K562 (cell line): ENCODE data around the gene LYVE1. TPM values are rescaled to one million over a fixed set of nuclear protein-coding genes. Genes with fewer than 3 reads are reported as not detected.

Experiments used
- DDX20 ChIP-seq: fragments of 450-650 bp; IDR thresholded peaks from 2 replicates; pipeline ENCODE4 v1.6.1; 2016; ENCODE audit warnings: missing genetic modification characterization, low read depth, mild to moderate bottlenecking, missing compliant biosample characterization, moderate library complexity
- ETS2 ChIP-seq: IDR thresholded peaks from 2 replicates; pipeline ENCODE4 v1.6.1; 2016; ENCODE audit warnings: borderline replicate concordance, missing genetic modification characterization, mild to moderate bottlenecking, moderate library complexity, missing compliant biosample characterization; ENCODE audit not compliant: poor library complexity, severe bottlenecking
- JUNB ChIP-seq: fragments of 450-650 bp; formaldehyde crosslinking; conservative IDR thresholded peaks from 2 replicates; pipeline ENCODE4 v1.4.0; 2020; ENCODE audit warnings: mild to moderate bottlenecking
- MYBL2 ChIP-seq, 2 experiments: fragments of 450-650 bp in 1 of 2; sonication (generic) in 1 of 2; formaldehyde crosslinking in 1 of 2; IDR thresholded peaks; 2 replicates each; pipeline versions ENCODE4 v1.6.1 to v1.8.1; 2017 to 2022; ENCODE audit warnings: borderline replicate concordance in 1 of 2, inconsistent platforms in 1 of 2, low read depth in 1 of 2, mild to moderate bottlenecking in 1 of 2, missing genetic modification reagents in 1 of 2, moderate library complexity in 1 of 2
- POLR3G ChIP-seq: IDR thresholded peaks from 2 replicates; pipeline ENCODE4 v1.6.1; 2011; ENCODE audit not compliant: insufficient read length, insufficient replicate concordance; ENCODE audit errors: extremely low read depth
- RFX7 ChIP-seq: fragments of 250-450 bp; sonication (Bioruptor Pico); IDR thresholded peaks from 2 replicates; pipeline ENCODE4 v1.5.1; 2021; ENCODE audit warnings: mild to moderate bottlenecking
- TAF15 ChIP-seq: fragments of 200-400 bp; formaldehyde crosslinking; IDR thresholded peaks from 2 replicates; pipeline ENCODE4 v1.6.1; 2017; ENCODE audit warnings: mild to moderate bottlenecking, low read depth, low read length, moderate library complexity
- ZNF354B ChIP-seq: fragments of 250-450 bp; sonication (Bioruptor Pico); IDR thresholded peaks from 2 replicates; pipeline ENCODE4 v1.4.0; 2020
- polyA plus RNA-seq, 8 experiments: library from polyadenylated mRNA; depleted of rRNA in 4 of 8; stranded (reverse) in 5 of 8; unstranded in 3 of 8; fragments of >200 nt; fragmentation: Nextera tagmentation in 2 of 8; fragmentation: Illumina TruSeq in 1 of 8; extraction: Ambion mirVana in 2 of 8; extraction: Trizol in 1 of 8; gene quantifications; 2 replicates each; pipeline versions ENCODE4 v1.2.1 to v1.2.3, GENCODE V29; 2011 to 2014; ENCODE audit warnings: inconsistent platforms in 1 of 8, missing spikeins in 1 of 8
- total RNA-seq, 7 experiments: library from RNA; depleted of rRNA in 6 of 7; stranded (reverse); fragments of >200 nt in 6 of 7; fragmentation: Illumina TruSeq in 2 of 7; extraction: Trizol in 2 of 7; gene quantifications; 2 replicates each; pipeline versions ENCODE4 v1.2.1 to v1.2.3, GENCODE V29; 2011 to 2021; ENCODE audit warnings: low replicate concordance in 1 of 7
- TF ChIP-seq, protein P1 (sequence below): fragments of 250-450 bp; sonication (Bioruptor Pico); IDR thresholded peaks from 2 replicates; pipeline ENCODE4 v1.4.0; 2020; ENCODE audit warnings: mild to moderate bottlenecking, moderate library complexity
- TF ChIP-seq, protein P2 (sequence below): sonication (generic); formaldehyde crosslinking; IDR thresholded peaks from 2 replicates; pipeline ENCODE4 v1.8.1; 2023; ENCODE audit warnings: mild to moderate bottlenecking, missing genetic modification reagents
- TF ChIP-seq, protein P3 (sequence below): fragments of 450-650 bp; formaldehyde crosslinking; IDR thresholded peaks from 2 replicates; pipeline ENCODE4 v1.4.0; 2020; ENCODE audit warnings: mild to moderate bottlenecking, moderate library complexity
- TF ChIP-seq, protein P4 (sequence below), 2 experiments: fragments of 450-650 bp; formaldehyde crosslinking in 1 of 2; IDR thresholded peaks; 2 replicates each; pipeline versions ENCODE4 v1.4.0 to v1.6.1; 2014 to 2020; ENCODE audit warnings: mild to moderate bottlenecking in 2 of 2, borderline replicate concordance in 1 of 2, low read depth in 1 of 2

Gene LYVE1
- total and polyA plus RNA-seq, 9 of the 15 experiments (the other 6 are each of a cell fraction or from before 2014, with no cell fraction given) = 0.06 to 1.1 (median 0.14) TPM; not detected in 1

DNA sequence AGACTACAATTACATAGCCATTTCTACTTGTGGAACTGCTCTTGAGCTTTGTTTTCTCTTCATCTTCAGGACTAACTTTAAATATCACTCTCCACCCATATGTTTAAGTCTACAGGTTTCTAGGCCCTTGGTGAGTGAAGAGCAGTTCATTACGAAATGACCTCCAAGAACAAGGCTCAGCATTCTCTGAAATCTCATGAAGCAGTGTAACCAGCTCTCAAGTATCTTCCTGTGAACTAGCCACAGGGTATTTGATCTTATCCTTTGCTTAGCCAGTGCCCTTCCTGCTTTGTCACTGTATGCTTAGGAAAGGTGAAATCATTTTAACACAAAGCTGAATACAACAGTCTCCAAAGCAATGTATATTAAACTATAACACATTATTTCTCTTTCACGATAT lies 20.4 kb upstream of the LYVE1 start (continued):
- TF ChIP-seq, protein P1, sequence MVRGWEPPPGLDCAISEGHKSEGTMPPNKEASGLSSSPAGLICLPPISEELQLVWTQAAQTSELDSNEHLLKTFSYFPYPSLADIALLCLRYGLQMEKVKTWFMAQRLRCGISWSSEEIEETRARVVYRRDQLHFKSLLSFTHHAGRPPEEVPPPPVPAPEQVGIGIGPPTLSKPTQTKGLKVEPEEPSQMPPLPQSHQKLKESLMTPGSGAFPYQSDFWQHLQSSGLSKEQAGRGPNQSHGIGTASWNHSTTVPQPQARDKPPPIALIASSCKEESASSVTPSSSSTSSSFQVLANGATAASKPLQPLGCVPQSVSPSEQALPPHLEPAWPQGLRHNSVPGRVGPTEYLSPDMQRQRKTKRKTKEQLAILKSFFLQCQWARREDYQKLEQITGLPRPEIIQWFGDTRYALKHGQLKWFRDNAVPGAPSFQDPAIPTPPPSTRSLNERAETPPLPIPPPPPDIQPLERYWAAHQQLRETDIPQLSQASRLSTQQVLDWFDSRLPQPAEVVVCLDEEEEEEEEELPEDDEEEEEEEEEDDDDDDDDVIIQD (CRISPR knock-in tag) = no peak
- TF ChIP-seq JUNB (CRISPR knock-in tag) = no peak
- no peak for TF ChIP-seq ETS2 (tag)
- no peak for TF ChIP-seq DDX20 (tag)
- no peak for TF ChIP-seq RFX7 (CRISPR knock-in tag)
- TF ChIP-seq, protein P2, sequence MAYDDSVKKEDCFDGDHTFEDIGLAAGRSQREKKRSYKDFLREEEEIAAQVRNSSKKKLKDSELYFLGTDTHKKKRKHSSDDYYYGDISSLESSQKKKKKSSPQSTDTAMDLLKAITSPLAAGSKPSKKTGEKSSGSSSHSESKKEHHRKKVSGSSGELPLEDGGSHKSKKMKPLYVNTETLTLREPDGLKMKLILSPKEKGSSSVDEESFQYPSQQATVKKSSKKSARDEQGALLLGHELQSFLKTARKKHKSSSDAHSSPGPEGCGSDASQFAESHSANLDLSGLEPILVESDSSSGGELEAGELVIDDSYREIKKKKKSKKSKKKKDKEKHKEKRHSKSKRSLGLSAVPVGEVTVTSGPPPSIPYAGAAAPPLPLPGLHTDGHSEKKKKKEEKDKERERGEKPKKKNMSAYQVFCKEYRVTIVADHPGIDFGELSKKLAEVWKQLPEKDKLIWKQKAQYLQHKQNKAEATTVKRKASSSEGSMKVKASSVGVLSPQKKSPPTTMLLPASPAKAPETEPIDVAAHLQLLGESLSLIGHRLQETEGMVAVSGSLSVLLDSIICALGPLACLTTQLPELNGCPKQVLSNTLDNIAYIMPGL = no peak
- no peak for TF ChIP-seq TAF15
- TF ChIP-seq POLR3G = no peak
- no peak for TF ChIP-seq ZNF354B (CRISPR knock-in tag)
- TF ChIP-seq, protein P3, sequence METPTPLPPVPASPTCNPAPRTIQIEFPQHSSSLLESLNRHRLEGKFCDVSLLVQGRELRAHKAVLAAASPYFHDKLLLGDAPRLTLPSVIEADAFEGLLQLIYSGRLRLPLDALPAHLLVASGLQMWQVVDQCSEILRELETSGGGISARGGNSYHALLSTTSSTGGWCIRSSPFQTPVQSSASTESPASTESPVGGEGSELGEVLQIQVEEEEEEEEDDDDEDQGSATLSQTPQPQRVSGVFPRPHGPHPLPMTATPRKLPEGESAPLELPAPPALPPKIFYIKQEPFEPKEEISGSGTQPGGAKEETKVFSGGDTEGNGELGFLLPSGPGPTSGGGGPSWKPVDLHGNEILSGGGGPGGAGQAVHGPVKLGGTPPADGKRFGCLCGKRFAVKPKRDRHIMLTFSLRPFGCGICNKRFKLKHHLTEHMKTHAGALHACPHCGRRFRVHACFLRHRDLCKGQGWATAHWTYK (CRISPR knock-in tag) = no peak
- TF ChIP-seq MYBL2 (IDR thresholded peaks at IDR 0.05; ENCODE audit: low read depth) = no peak
- TF ChIP-seq MYBL2 (CRISPR knock-in tag; IDR thresholded peaks at IDR 0.05; ENCODE audit: borderline replicate concordance) = no peak
- TF ChIP-seq, protein P4, sequence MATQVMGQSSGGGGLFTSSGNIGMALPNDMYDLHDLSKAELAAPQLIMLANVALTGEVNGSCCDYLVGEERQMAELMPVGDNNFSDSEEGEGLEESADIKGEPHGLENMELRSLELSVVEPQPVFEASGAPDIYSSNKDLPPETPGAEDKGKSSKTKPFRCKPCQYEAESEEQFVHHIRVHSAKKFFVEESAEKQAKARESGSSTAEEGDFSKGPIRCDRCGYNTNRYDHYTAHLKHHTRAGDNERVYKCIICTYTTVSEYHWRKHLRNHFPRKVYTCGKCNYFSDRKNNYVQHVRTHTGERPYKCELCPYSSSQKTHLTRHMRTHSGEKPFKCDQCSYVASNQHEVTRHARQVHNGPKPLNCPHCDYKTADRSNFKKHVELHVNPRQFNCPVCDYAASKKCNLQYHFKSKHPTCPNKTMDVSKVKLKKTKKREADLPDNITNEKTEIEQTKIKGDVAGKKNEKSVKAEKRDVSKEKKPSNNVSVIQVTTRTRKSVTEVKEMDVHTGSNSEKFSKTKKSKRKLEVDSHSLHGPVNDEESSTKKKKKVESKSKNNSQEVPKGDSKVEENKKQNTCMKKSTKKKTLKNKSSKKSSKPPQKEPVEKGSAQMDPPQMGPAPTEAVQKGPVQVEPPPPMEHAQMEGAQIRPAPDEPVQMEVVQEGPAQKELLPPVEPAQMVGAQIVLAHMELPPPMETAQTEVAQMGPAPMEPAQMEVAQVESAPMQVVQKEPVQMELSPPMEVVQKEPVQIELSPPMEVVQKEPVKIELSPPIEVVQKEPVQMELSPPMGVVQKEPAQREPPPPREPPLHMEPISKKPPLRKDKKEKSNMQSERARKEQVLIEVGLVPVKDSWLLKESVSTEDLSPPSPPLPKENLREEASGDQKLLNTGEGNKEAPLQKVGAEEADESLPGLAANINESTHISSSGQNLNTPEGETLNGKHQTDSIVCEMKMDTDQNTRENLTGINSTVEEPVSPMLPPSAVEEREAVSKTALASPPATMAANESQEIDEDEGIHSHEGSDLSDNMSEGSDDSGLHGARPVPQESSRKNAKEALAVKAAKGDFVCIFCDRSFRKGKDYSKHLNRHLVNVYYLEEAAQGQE (IDR thresholded peaks at IDR 0.05; ENCODE audit: borderline replicate concordance) = peak; percentile 5; the same call in 1 of the 2 replicates
- TF ChIP-seq, protein P4 (CRISPR knock-in tag; IDR thresholded peaks at IDR 0.05; ENCODE audit: low read depth) = no peak
